Measurements from ENCODE around the gene SNX8.
"Not testable (repeated sequence)": the region's sequence is repeated elsewhere in the genome, so short reads cannot be mapped to it uniquely, and the experiment has no call there.

SNX8 gene, protein sequence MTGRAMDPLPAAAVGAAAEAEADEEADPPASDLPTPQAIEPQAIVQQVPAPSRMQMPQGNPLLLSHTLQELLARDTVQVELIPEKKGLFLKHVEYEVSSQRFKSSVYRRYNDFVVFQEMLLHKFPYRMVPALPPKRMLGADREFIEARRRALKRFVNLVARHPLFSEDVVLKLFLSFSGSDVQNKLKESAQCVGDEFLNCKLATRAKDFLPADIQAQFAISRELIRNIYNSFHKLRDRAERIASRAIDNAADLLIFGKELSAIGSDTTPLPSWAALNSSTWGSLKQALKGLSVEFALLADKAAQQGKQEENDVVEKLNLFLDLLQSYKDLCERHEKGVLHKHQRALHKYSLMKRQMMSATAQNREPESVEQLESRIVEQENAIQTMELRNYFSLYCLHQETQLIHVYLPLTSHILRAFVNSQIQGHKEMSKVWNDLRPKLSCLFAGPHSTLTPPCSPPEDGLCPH

DNA sequence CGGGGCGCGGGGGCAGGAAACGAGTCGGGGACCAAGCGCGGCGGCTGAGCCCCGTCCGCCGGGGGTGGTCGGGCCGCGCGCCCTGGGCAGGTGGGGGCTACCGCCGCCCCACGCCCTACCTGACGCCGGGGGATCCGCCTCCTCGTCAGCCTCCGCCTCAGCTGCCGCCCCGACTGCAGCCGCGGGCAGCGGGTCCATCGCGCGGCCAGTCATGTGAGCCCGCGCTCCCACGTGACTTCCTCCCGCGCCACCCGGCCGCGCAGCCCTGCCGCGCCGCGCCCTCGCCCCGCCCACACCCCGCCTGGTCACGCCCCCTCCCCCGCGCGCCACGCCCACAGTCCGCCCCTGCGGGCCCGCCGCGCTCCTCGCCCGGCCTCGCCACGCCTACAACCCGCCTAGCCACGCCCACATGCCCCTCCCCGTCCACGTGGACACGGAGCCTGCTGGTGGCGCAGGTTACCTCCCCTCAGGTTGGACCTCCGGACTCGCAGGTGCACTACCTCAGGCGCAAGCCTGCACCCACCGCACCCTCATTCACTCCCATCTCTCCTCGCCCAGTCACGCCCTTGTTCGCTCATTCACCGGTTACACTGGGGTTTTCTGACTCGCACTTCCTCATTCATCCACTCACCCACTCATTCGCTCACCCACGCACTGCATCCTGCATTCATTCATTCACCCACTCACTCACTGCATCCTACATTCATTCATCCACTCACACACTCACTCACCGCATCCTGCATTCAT, at the start of gene SNX8:
Gene SNX8, minus strand, starts transcription at position 233 of the 747 bp plus-strand sequence. Its CDS starts 20 bp downstream, at position 213.
- peak; percentile 88 for DNase-seq

DNA sequence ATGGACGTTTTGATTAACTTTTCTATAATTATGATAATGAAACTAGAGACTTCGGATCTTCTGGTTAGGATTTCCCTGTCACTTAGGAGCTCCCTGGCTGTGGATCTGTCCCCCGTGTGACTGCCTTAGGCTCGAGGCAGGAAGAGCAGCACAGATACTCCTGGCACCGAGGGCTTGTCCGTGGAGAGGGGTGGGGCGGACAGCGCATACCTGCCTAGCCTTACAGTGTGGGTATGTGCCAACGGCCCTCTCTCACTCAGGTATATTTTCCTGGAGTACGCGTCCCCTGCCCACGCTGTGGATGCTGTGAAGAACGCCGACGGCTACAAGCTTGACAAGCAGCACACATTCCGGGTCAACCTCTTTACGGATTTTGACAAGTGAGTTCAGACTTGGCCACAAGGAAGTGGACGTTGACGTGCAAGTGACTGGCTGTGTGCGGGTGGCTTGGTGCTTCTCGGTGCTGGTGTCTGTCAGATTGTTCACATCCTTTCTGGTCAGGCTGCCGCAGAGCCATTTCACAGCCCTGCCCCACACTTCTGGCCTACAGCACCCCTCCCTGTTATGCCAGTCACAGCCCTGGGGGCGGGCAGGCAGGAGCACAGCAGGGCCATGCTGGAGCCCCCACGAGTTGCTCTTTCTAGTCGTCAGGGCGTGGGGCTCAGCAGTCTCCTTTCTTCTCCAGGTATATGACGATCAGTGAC, 48.3 kb upstream of the SNX8 start:
- no peak for DNase-seq

DNA sequence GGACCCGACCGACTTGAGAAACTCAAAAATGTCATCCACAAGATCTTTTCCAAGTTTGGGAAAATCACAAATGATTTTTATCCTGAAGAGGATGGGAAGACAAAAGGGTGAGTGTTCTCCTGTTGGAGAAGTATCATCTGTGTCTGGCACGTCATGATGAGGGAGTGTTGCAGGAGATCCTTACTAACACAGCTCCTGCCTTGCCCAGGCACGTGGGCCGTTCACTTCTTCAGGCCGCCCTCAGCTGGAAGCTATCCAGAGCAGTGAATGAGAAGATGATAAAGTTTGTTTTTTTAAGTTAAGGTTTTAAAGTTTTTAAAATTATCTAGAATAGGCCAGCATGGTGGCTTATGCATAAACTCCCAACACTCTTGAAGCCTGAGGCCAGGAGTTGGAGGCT, 46.6 kb upstream of the SNX8 start:
- no peak for DNase-seq

DNA sequence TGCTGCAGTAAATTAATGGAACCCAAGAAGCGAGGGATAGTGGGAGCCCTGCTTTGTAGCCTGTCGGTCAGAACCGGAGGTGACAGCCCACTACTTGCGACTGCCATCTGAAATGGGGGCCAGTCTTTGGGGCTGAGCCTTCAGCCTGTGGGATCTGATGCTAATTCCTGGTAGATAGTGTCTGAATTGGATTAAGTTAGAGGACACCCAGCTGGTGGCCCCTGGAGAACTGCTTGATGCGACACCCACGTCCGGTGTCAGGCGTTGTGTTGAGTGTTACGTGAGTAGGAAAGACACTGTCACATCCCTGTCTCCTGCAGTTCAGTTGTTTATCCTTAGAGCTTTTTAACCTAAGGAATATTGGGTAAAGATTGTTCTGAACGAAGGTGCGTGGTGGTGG, 45.4 kb upstream of the SNX8 start:
- no peak for DNase-seq

DNA sequence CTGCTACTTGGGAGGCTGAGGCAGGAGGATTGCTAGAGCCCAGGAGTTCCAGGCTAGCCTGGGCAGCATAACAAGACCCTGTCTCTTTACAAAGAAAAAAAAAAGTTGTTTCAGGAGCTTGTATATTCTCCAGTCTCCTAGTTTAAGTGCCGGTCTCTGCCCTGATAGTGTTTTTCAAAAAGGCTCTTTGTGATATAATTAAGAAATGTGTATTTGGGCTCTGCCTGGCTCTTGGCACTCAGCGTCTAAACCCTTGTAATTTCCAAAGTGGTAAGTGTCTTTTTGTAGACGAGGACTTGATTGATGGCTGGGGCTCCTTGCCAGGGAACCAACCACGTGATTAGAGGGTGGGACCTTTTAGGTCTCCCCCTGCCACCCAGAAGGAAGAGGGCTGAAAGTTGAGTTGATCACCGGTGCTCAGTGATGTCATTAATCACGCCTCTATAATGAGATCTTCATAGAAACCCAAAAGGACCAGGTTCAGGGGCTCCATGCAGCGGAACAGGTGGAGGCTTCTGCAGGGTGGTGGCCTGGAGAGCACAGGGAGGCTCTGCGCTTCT, 44.8 kb upstream of the SNX8 start:
- DNase-seq, result no peak

DNA sequence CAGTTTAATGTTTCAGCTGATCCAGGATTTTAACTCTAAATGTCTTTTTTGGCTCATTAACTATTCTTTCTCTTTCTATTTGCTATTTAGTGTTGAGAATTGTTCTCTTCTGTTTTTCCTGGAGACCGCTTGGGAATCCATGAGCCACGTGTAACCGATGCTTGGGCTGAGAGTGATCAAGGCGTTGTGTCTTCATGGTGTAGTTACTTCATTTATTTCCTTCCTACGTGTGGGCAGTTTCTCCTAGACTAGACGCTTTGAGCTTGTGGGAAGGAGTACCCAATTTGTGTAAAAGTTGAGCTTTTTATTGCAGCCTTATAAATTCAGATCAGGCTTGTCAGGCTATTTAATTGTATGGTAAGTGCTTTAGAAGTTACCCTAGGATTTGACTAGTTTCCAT, 43.3 kb upstream of the SNX8 start:
- no peak for DNase-seq

DNA sequence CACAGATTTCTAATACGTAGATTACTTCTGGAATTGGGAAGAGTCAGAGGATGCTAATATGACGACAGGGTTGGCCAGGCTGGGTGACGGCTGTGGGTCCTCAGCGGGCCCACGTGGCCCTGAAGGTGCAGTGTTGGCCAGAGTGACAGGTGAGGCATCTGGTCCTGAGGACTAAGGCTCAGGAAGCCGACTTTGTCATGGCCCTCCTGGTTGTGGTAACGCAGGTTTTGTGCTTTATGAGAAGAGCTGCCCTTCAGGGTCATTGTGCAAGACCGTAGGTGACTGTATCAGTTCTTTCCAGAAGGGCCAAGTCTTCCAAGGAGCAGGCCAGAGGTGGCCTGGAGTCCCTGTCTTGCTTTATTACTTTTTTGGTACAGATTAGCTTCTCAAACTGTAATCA, 42.9 kb upstream of the SNX8 start:
- DNase-seq, result no peak

DNA sequence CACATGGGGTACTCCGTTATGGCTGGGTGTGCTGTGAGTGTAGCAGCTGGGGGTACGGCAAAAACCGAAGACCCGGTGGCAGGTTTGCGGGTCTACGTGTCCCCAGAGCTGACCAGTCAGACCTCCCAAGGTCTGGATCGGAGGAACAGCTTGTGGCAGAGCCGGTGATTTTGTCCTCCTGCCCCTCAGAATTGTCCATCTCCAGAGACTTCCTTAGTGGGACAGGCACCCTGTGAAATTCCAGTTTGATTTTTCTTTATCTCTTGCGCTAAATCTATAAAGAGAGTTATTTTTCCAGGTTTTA, 41.4 kb upstream of the SNX8 start:
- no peak for DNase-seq

DNA sequence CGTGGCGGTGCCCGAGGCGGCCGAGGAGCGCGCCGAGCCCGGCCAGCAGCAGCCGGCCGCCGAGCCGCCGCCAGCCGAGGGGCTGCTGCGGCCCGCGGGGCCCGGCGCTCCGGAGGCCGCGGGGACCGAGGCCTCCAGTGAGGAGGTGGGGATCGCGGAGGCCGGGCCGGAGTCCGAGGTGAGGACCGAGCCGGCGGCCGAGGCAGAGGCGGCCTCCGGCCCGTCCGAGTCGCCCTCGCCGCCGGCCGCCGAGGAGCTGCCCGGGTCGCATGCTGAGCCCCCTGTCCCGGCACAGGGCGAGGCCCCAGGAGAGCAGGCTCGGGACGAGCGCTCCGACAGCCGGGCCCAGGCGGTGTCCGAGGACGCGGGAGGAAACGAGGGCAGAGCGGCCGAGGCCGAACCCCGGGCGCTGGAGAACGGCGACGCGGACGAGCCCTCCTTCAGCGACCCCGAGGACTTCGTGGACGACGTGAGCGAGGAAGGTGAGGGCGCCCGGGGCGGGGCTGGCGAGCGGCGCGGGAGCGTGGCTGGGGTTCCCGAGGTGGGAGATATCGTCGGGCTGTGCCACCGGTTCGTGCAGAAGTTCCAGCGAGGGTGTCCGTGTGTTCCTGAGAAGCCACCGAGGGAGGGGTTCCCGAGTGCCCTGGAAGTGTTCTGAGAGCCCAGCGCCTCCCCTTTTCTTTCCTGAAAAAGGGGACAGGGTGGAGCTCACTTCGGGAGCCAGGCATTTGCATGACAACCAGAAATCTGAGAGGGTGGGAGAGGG, 40.9 kb upstream of the SNX8 start:
- no peak for DNase-seq

DNA sequence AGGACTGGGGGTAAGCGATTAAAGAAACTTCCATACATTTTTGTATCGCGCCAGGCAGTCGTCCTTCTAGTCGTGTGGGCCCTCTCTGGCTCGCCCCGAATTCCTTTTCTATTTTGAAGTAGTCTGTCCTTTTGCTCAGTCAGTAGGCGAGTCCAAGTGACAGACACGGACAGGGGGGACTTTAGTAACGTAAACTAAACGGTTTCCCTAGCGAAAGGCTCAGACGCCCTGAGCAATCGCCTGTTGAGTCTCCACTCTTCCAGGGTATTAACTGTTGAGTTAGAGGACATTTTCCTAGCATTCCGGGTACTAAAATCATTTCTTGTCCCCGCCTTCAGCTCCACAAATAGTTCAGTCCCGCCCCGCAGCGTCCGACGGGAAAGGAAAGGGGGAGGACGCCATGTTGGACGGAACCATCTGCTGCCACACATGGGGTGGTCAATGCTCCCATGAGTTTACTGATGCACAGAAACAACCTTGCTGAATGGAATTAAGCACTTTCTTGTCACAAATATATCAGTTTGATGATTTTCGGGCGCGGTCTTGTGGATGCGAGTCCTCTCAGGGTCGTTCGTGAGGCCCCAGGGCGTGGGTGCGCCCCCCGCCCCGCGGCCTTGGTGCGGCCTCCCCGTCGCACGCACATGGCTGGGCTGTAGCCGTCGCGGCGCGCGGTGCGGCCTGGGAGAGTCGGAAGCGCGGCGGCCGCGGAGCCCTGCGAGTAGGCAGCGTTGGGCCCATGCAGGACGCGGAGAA, 40.1 kb upstream of the SNX8 start, which contains the start of gene EIF3B:
Gene EIF3B, plus strand, starts transcription at position 642 of the 753 bp plus-strand sequence. Its CDS starts 95 bp downstream, at position 737.
- peak; percentile 93 for DNase-seq

DNA sequence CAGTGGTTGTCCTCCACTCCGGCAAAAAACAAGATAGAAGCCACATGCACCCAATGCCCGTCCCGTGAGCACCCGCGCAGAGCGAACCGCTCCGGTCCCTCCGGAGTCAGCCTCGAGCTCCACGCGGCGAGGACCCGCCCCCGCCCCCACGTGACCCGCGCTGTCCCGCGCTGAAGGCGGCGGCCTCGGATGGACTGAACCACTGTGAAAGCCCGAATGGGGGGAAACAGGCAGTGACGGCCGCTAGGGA, 39.6 kb upstream of the SNX8 start:
- peak; percentile 85 for DNase-seq

DNA sequence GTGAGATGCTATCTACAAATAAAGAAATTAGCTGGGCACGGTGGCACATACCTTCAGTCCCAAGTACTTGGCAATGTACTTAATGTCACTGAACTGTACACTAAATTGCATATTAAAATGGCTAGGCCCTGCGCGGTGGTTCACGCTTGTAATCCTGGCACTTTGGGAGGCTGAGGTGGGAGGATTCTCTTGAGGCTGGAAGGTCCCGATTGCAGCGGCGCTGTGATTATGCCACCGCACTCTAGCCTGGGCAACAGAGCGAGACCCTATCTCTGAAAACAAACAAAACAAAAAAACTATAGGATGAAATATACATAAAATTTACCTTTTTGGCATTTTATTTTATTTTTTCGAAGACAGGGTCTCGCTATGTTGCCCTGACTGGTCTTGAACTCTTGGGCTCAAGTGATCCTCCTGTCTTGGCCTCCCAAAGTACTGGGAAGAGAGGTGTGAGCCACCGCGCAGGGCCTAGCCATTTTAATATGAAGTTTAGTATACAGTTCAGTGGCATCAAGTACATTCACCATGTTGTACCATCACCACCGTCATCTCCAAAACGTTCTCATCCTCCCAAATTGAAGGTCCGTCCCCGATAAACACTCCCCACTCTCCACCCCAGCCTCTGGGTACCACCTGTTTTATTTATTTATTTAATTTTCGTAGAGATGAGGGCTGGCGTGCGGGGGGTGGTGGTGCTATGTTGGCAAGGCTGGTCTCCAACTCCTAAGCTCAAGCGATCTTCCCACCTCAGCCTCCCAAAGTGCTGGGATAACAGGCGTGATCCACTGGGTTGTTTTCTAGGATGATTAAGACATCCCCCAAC, 39.1 kb upstream of the SNX8 start:
- DNase-seq, result no peak

DNA sequence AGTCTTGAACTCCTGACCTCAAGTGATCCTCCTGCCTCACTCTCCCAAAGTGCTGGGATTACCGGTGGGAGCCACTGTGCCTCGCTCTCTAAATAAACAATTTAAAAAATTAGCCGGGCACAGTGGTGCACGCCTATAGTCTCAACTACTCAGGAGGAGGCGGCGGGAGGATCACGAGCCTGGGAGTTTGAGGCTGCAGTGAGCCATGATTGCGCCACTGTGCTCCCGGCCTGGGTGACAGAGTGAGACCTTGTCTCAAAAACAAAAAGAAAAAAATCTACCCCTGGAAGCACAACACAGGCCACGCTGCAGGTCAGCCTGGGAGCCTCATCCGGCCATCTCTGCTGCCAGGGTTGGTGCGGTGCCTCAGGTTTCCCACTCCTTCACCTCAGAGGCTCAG, 36.6 kb upstream of the SNX8 start:
- DNase-seq, result no peak

DNA sequence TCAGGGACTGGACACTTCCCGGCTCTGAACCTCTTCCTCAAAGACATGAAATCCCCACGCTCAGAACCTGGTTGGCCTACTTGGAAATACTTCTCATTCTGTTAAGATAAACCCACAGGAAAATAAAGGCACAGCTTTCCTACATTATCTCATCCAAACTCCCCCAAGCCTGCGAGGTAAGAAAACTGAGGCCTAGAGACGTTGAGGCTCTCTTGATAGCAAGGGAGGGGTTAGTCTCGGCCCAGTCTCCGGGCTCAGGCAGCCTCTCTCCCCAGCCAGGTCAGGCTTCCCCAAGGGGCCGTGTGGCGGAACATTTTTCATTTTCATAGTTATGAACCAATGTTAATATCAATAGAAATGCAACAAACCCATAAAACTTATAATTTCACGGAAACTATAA, 35.8 kb upstream of the SNX8 start:
- no peak for DNase-seq

DNA sequence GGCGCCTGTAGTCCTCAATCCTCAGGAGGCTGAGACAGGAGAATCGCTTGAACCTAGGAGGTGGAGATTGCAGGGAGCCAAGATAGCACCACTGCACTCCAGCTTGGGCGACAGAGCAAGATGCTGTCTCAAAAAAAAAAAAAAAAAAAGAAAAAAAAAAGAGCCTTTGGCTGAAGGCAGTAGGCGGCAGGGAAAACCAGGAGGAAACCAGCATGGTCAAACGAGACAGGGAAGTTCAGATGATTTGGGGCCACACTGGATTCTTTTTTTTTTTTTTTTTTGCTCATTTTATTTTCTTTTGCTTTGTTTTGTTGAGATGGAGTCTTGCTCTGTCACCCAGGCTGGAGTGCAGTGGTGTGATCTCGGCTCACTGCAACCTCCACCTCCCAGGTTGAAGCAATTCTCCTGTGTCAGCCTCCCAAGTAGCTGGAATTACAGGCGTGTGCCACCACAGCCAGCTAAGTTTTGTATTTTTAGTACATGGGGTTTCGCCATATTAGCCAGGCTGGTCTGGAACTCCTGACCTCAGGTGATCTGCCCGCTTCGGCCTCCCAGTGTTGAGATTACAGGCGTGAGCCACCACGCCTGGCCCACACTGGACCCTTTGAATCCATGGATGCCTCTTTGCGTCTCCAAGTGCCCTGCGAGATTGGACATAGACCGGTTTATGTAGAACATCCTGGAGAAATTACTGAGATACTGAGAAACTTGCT, 33.3 kb upstream of the SNX8 start:
- not testable (repeated sequence) for DNase-seq

DNA sequence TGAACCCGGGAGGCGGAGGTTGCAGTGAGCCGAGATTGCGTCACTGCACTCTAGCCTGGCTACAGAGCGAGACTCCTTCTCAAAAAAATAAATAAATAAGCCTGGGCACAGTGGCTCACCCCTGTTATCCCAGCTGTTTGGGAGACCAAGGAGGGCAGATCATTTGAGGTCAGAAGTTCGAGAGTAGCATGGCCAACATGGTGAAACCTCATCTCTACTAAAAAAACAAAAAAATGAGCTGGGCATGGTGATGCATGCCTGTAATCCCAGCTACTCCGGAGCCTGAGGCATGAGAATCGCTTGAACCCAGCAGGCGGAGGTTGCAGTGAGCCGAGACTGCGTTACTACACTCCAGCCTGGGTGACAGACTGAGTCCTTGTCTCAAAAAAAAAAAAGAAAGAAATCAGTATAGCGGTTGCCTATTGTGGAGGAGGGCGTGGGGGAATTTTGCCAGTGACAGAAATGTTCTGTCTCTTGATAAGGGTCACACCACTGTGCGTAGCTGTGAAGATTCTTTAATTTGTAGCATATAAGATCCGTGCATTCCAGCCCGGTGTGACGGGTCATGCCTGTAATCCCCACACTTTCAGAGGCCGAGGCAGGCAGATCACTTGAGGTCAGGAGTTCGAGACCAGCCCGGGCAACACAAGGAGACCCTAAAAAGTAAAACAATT, 22.5 kb upstream of the SNX8 start:
- no peak for DNase-seq

DNA sequence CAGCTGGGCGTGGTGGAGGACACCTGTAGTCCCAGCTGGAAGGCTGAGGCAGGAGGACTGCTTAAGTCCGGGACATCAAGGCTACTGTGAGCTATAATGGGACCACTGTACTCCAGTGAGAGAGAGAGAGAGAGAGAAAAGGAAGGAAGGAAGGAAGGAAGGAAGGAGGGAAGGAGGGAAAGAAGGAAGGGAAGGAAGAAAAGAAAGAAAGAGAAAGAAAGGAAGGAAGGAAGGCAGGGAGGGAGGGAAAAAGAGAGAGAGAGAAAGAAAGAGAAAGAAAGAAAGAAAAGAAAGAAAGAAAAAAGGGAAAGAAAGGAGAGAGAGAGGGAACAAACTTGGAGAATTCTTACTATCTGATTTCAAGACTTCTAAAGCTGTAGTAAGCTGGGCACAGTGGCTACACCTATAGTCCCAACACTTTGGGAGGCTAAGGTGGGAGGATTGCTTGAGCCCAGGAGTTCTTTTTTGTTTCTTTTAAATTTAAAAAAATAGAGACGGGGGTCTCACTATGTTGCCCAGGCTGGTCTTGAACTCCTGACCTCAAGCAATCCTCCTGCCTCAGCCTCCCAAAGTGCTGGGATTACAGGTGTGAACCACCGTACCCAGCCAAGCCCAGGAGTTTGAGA, 18.5 kb upstream of the SNX8 start:
- DNase-seq, result not testable (repeated sequence)

DNA sequence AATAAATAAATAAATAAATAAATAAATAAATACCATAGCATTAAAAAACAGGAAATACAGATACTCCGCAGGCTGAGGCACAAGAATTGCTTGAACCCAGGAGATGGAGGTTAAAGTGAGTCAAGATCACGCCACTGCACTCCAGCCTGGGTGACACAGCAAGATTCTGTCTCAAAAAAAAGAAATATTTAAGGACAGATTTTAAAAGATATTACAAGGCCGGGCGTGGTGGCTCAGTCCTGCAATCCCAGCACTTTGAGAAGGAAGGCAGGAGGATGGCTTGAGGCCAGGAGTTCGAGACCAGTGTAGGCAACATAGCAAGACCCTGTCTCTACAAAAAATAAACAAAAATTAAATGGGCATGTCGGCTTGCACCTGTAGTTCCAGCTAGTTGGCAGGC, 17.5 kb upstream of the SNX8 start:
- DNase-seq, result no peak

DNA sequence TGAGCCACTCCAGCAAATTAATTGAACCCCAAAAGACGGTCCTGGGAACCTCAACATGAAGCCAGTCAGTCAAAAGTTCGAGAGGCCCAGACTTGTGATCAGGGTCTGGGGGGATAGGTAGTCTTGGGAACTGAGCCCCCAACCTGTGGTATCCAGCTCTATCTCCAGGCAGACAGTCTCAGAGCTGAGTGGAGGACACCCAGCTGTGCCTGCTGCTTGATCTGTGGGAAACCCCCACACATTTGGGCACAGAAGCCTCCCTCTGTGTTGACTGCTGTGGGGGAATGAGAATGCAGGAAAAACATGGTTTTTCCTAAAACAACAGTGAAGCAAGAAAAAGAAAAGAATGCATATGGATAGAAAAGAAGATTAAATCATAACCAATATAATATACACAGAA, 16.3 kb upstream of the SNX8 start:
- DNase-seq, result no peak

Data from DMS153 (cell line).